Left colon (tissue), 2 donors: ENCODE measurements around the gene ARL2BP. TPM values are rescaled to one million over a fixed set of nuclear protein-coding genes. Genes with fewer than 3 reads are reported as not detected.
"Not testable (repeated sequence)": the region's sequence is repeated elsewhere in the genome, so short reads cannot be mapped to it uniquely, and the experiment has no call there.

Experiments used
- ATAC-seq: fragments of 200-7000 bp; cut with Tn5 transposase; one replicate; pipeline ENCODE4 v1.9.1; 2020; ENCODE audit warnings: mild to moderate bottlenecking, moderate library complexity
- DNase-seq, 2 donors: peaks; one replicate each; pipeline ENCODE4 v3.0.0-alpha.2; 2020
- intact Hi-C, 2 donors: fragments of 100-400 bp; cut with DNase I in 1 of 2; cut with micrococcal nuclease in 1 of 2; formaldehyde crosslinking; loops; one replicate each; pipeline versions ENCODE4 v1.11.2 to v1.14.0; 2022; cut with DNase I, micrococcal nuclease
- total RNA-seq, 2 donors: library from RNA; stranded (reverse); fragmentation: NEBNext Ultra II Directional; extraction: Animal tissue kit (Norgen Biotek cat#: 25700); gene quantifications; one replicate each; pipeline ENCODE4 v1.2.1, GENCODE V29; 2021
- donor health status: DM: no; HTN: no; CAD: no.
- donor health status: DM: yes; HTN: yes; CAD: no.

Gene ARL2BP
- total RNA-seq, 2 donors from 2014 or later = 32.3 to 35.3 TPM

- no peak for ATAC-seq
- intact Hi-C loops = no loop called here
- no peak for DNase-seq
Measured at GRCh38 chr16:57258910-57259475, 13.9 kb downstream of the ARL2BP start.

GRCh38 chr16:57260294-57260929 is 15.4 kb downstream of the ARL2BP start:
- ATAC-seq (no peak), DNase-seq (peak in 1 of 2 donors; percentile 8)
- intact Hi-C loops = no loop called here

GRCh38 chr16:57261806-57262205 is 16.7 kb downstream of the ARL2BP start:
- DNase-seq (no peak), ATAC-seq (no peak)
- intact Hi-C loops = no loop called here

GRCh38 chr16:57262841-57263540 is 17.9 kb downstream of the ARL2BP start:
- intact Hi-C loops = no loop called here
- no peak for ATAC-seq

GRCh38 chr16:57263541-57264351 is 18.7 kb downstream of the ARL2BP start:
- ATAC-seq (no peak), DNase-seq (no peak)
- intact Hi-C loops = no loop called here

More at GRCh38 chr16:57262841-57263540, 17.9 kb downstream of the ARL2BP start:
- no peak for DNase-seq

GRCh38 chr16:57264381-57264780 is 19.3 kb downstream of the ARL2BP start:
- no peak for ATAC-seq
- no peak for DNase-seq
- intact Hi-C loops = no loop called here

- DNase-seq (peak; percentile 72 to 89), ATAC-seq (peak; percentile 68)
- intact Hi-C loops = no loop called here
Measured at GRCh38 chr16:57264950-57265371, 19.9 kb downstream of the ARL2BP start.

GRCh38 chr16:57265850-57266530 is 20.9 kb downstream of the ARL2BP start:
- DNase-seq (peak; percentile 80 to 89), ATAC-seq (peak; percentile 76)
- intact Hi-C loops = no loop called here

- intact Hi-C loops = no loop called here
- ATAC-seq (no peak), DNase-seq (no peak)
Measured at GRCh38 chr16:57266531-57267260, 21.6 kb downstream of the ARL2BP start.

GRCh38 chr16:57267343-57267742 is 22.3 kb downstream of the ARL2BP start:
- ATAC-seq, DNase-seq, intact Hi-C loops: not testable (repeated sequence)

GRCh38 chr16:57268804-57269800 is 24.0 kb downstream of the ARL2BP start:
- ATAC-seq = peak; percentile 79
- intact Hi-C loops = no loop called here
- peak; percentile 88 to 89 for DNase-seq

GRCh38 chr16:57270221-57271062 is 25.4 kb downstream of the ARL2BP start:
- intact Hi-C loops = no loop called here
- DNase-seq (no peak), ATAC-seq (no peak)

GRCh38 chr16:57271063-57271345 is 25.9 kb downstream of the ARL2BP start:
- DNase-seq = no peak
- intact Hi-C loops = no loop called here
- ATAC-seq = no peak

- ATAC-seq (no peak), DNase-seq (no peak)
- intact Hi-C loops = no loop called here
Measured at GRCh38 chr16:57271867-57272495, 26.9 kb downstream of the ARL2BP start.

GRCh38 chr16:57273359-57273758 is 28.3 kb downstream of the ARL2BP start:
- ATAC-seq (no peak), DNase-seq (peak in 1 of 2 donors; percentile 22)
- intact Hi-C loops = no loop called here

GRCh38 chr16:57273826-57274225 is 28.8 kb downstream of the ARL2BP start:
- ATAC-seq = no peak
- peak in 1 of 2 donors; percentile 5 for DNase-seq
- intact Hi-C loops = no loop called here
